Jurkat, Clone E6-1 (cell line): Measurements from ENCODE around the gene NUP188. TPM values are rescaled to one million over a fixed set of nuclear protein-coding genes. Genes with fewer than 3 reads are reported as not detected.

Experiments used
- DNase-seq: peaks from one replicate; pipeline ENCODE4 v3.0.0-alpha.2; 2011; ENCODE audit warnings: low read depth, low spot score
- H3K4me3 ChIP-seq: 2 replicates; pipeline ENCODE4 v1.5.1; 2011; ENCODE audit warnings: mild to moderate bottlenecking, low read length, control low read depth, moderate library complexity
- polyA plus RNA-seq: library from polyadenylated mRNA; unstranded; fragments of >200 nt; gene quantifications from one replicate; pipeline ENCODE4 v1.2.1, GENCODE V29; 2012; ENCODE audit warnings: missing spikeins; ENCODE audit not compliant: insufficient read length, insufficient read depth

NUP188 gene, protein sequence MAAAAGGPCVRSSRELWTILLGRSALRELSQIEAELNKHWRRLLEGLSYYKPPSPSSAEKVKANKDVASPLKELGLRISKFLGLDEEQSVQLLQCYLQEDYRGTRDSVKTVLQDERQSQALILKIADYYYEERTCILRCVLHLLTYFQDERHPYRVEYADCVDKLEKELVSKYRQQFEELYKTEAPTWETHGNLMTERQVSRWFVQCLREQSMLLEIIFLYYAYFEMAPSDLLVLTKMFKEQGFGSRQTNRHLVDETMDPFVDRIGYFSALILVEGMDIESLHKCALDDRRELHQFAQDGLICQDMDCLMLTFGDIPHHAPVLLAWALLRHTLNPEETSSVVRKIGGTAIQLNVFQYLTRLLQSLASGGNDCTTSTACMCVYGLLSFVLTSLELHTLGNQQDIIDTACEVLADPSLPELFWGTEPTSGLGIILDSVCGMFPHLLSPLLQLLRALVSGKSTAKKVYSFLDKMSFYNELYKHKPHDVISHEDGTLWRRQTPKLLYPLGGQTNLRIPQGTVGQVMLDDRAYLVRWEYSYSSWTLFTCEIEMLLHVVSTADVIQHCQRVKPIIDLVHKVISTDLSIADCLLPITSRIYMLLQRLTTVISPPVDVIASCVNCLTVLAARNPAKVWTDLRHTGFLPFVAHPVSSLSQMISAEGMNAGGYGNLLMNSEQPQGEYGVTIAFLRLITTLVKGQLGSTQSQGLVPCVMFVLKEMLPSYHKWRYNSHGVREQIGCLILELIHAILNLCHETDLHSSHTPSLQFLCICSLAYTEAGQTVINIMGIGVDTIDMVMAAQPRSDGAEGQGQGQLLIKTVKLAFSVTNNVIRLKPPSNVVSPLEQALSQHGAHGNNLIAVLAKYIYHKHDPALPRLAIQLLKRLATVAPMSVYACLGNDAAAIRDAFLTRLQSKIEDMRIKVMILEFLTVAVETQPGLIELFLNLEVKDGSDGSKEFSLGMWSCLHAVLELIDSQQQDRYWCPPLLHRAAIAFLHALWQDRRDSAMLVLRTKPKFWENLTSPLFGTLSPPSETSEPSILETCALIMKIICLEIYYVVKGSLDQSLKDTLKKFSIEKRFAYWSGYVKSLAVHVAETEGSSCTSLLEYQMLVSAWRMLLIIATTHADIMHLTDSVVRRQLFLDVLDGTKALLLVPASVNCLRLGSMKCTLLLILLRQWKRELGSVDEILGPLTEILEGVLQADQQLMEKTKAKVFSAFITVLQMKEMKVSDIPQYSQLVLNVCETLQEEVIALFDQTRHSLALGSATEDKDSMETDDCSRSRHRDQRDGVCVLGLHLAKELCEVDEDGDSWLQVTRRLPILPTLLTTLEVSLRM (N-terminal part only)
- 118 TPM for polyA plus RNA-seq

GRCh38 chr9:128947527-128948301 is at the start of gene NUP188, which contains the start of gene DOLK:
NUP188 (plus strand) TSS chr9:128947699; CDS start chr9:128947720, 21 bp downstream.
DOLK (minus strand) TSS chr9:128947603; CDS start chr9:128947303, 300 bp downstream.
- DNase-seq: peak; percentile 78
- H3K4me3 ChIP-seq: peak within 1 kb of the TSS; percentile 72

DNA sequence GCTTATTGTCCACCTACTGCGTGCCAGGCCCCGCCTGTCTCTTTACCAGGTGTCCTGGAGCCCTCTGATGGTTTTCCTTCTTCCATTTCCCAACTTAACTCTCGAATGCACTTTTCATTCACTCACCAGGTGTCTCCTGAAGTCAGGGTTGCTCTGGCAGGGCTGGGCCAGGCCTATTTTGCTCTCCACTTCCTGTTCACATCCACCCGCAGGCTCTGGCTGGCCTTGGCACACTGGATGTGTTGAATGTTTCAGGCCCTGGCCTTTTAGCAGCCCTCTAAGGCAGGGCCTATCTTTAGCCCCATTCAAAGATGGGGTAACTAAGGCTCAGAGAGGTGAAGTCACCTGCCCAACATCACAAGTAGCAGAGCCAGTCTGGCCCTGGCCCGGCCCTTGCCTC is 49.1 kb upstream of the NUP188 start:
- H3K4me3 ChIP-seq: no peak overlapping the region
- DNase-seq: no peak

DNA sequence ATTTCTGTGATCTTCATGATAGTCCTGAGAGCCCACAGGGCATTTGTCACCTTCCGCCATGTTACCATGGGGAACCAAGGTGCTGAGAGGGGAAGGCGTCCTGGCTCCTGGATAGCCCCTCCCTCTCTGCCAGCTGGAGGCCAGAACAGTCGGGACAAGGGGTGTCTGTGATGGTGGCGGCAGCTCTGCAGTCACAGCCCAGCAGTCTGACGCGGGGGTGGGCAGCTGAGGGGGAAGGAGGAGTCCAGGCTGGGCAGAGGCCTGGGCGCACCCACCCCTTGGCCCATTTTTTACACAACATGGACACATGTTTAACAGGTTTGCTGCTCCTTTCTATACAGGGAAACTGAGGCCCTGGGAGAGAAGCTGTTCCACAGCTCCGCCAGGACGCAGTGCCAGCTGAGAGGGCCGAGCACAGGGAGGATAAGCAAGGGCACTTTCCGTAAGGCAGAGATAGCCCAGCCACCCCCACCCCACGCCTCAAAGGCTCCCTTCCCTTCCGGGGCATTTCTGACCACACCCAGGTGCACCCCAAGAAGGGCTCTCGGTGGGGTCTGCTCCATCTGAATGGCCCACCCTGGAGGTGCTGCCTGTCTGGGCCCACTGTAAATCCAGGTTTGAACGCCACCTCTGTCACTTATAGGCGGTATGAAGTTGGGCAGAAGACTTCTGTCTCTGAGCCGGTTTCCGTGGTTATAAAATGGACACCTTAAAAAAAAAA is 48.5 kb upstream of the NUP188 start:
- no peak overlapping the region for H3K4me3 ChIP-seq
- no peak for DNase-seq

GRCh38 chr9:128899566-128900322 is 47.8 kb upstream of the NUP188 start:
- no peak overlapping the region for H3K4me3 ChIP-seq
- DNase-seq: peak; percentile 60

- DNase-seq: no peak
- H3K4me3 ChIP-seq: no peak overlapping the region
Measured at GRCh38 chr9:128901379-128901778, 46.1 kb upstream of the NUP188 start.

DNA sequence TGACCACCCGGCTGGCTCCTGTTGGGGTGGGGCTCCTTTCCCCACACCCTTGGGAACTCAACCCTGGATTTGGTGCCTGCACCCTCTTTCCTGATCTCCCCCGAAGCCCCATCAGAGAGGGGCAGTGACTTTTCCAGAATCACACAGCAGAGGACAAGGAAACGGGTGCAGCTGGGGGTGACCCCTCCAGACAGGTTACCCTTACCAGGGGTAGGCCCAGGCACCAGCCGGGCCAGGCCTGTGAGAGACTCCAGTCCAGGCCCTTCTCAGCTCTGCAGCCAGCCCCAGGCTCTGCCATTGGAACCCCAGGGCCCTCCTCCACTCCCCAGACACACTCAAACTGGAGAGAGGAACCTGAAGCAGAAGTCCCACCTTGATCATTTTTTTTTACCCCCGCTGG is 45.7 kb upstream of the NUP188 start:
- no peak for DNase-seq
- peak overlapping the region; percentile 25 for H3K4me3 ChIP-seq

- DNase-seq: peak; percentile 92
- H3K4me3 ChIP-seq: peak overlapping the region; percentile 34
Measured at GRCh38 chr9:128902351-128903078, 45.0 kb upstream of the NUP188 start.

- no peak overlapping the region for H3K4me3 ChIP-seq
Measured at GRCh38 chr9:128903079-128903461, 44.4 kb upstream of the NUP188 start.

DNA sequence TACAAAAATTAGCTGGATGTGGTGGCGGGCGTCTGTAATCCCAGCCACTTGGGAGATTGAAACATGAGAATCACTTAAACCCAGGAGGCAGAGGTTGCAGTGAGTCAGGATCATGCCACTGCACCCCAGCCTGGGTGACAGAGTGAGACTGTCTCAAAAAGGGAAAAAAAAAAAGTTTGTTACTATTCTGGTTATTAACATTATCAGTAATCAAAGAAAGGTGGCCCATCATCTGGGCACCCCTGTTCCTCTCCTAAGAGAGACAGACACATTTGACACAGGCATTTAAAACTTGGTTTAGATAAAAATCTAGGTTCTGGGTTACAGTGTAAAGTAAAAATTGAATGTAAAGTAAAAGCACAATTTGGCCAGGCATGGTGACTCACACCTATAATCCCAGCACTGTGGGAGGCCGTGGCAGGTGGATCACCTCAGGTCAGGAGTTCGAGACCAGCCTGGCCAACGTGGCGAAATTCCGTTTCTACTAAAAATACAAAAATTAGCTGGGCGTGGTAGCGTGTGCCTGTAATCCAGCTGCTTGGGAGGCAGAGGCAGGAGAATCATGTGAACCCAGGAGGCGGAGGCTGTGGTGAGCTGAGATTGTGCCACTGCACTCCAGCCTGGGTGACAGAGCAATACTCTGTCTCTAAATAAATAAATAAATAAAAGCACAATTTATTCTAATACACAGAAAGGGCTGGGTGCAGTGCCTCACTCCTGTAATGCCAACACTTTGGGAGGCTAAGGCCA is 43.5 kb upstream of the NUP188 start:
- H3K4me3 ChIP-seq: no peak overlapping the region
- no peak for DNase-seq

More at GRCh38 chr9:128903079-128903461, 44.4 kb upstream of the NUP188 start:
- no peak for DNase-seq

DNA sequence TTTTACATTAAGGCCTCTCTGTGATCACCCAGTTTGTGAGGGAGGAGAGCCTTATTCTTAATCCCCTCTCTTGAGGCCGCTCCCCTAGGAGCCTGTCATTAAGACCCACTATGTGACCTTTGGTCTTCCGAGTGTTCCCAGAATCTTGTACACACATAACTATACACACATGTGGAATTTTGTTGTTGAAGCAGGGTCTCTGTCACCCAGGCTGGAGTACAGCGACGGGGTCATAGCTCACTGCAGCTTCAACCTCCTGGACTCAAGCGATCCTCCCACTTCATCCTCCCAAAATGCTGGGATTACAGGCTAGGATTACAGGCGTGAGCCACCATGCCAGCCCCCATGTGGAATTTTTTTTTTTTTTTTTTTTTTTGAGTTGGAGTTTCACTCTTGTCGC is 41.5 kb upstream of the NUP188 start:
- no peak for DNase-seq
- no peak overlapping the region for H3K4me3 ChIP-seq

DNA sequence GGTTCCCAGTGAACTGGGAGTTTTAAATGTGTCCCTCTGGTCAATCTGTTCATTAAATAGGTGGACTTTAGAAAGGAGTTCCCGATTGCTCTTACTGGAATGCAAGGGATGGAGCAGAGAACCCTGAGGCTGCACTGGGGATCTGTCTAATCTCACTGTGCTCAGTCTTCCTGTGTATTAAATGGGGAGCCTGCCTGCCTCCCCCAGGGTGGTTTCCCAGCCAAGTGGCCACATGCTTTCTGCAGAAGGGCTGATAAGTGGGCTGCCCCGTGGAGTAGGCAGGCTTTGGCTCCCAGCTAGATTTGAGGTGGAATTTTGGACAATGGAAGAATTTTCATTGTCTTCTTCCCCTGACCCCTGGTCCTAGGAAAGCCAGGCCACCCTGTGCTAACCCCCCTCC is 40.8 kb upstream of the NUP188 start:
- H3K4me3 ChIP-seq: no peak overlapping the region
- no peak for DNase-seq

- H3K4me3 ChIP-seq: no peak overlapping the region
- no peak for DNase-seq
Measured at GRCh38 chr9:128908372-128908771, 39.1 kb upstream of the NUP188 start.

DNA sequence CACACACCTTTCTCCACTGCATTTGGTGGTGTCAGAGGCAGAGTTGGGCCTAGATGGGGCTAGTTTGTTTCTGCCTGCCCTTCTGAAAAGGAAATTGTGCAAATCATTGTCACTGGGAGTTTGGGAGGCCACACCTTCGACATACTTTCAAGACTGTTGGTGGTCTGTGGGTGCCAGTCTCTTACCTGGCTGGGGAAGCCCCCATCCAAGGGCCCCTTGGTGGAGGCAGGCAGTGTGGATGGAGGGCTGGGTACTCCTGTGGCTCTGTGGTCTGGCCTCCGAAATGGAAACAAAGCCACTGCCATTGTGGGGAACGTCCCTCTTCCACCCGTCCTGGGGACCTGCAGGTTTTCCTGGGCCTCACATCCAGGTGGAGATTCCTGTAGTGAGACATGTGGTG is 37.6 kb upstream of the NUP188 start:
- no peak overlapping the region for H3K4me3 ChIP-seq
- DNase-seq: no peak

- no peak overlapping the region for H3K4me3 ChIP-seq
- no peak for DNase-seq
Measured at GRCh38 chr9:128910906-128911305, 36.6 kb upstream of the NUP188 start.

GRCh38 chr9:128911529-128912035 is 35.9 kb upstream of the NUP188 start:
- DNase-seq: no peak

More at GRCh38 chr9:128911529-128912035, 35.9 kb upstream of the NUP188 start:
- no peak overlapping the region for H3K4me3 ChIP-seq
